A549 (cell line): Measurements from ENCODE around the gene PRKCE. TPM values are rescaled to one million over a fixed set of nuclear protein-coding genes. Genes with fewer than 3 reads are reported as not detected.

Source experiments
- ATAC-seq, 2 experiments: fragments of 200-7000 bp in 1 of 2; fragments of >200 bp in 1 of 2; cut with Nextera tagmentation in 1 of 2; cut with Tn5 transposase in 1 of 2; 3 replicates each; pipeline versions ENCODE4 v1.8.0 to v1.9.1; 2018 to 2020; ENCODE audit warnings: mild to moderate bottlenecking in 1 of 2, moderate library complexity in 1 of 2
- CTCF ChIA-PET: fragments of 300-600 bp; sonication (Branson Sonifier 250); formaldehyde crosslinking; extraction: SDS; loops from one replicate; lab custom pipeline; 2021; ENCODE audit warnings: antibody characterized with exemption, inconsistent platforms; lab: Yijun Ruan, JAX
- POLR2A ChIA-PET: fragments of 350-600 bp; formaldehyde crosslinking; extraction: SDS; loops from one replicate; lab custom pipeline; 2021; ENCODE audit warnings: antibody characterized with exemption, inconsistent platforms; lab: Yijun Ruan, JAX
- DNase-seq, 2 experiments: peaks; one replicate each; pipeline versions ENCODE4 v3.0.0 to v3.0.0-alpha.2; 2011 to 2016; ENCODE audit warnings: low read depth in 1 of 2, low spot score in 1 of 2
- FAIRE-seq: peaks from 2 replicates; lab custom pipeline; 2011; peaks lifted over from hg19 to GRCh38; lab: Jason Lieb, UNC
- H3K27ac ChIP-seq, 2 experiments: fragments of >200 bp; sonication (Bioruptor Twin); formaldehyde crosslinking; 3 replicates each; pipeline ENCODE4 v1.5.1; 2016 to 2017
- H3K4me1 ChIP-seq: fragments of >200 bp; sonication (Bioruptor Twin); formaldehyde crosslinking; 3 replicates; pipeline ENCODE4 v1.6.1; 2016
- H3K4me2 ChIP-seq: fragments of >200 bp; sonication (Bioruptor Twin); formaldehyde crosslinking; 3 replicates; pipeline ENCODE4 v1.6.1; 2016
- H3K4me3 ChIP-seq: fragments of >200 bp; sonication (Bioruptor Twin); formaldehyde crosslinking; 3 replicates; pipeline ENCODE4 v1.5.1; 2016
- H3K9me3 ChIP-seq: fragments of >200 bp; sonication (Bioruptor Twin); formaldehyde crosslinking; 3 replicates; pipeline ENCODE4 v1.6.1; 2016
- CEBPB ChIP-seq, 2 experiments: fragments of >200 bp in 1 of 2; sonication (Bioruptor Twin) in 1 of 2; formaldehyde crosslinking in 1 of 2; IDR thresholded peaks; 2 replicates each; pipeline ENCODE4 v1.6.1; 2012 to 2016
- CHD4 ChIP-seq: fragments of 200-600 bp; sonication (generic); IDR thresholded peaks from 2 replicates; pipeline ENCODE4 v1.6.1; 2016; ENCODE audit warnings: antibody characterized with exemption, mild to moderate bottlenecking, borderline replicate concordance
- EHMT2 ChIP-seq: fragments of 200-600 bp; sonication (generic); IDR thresholded peaks from 2 replicates; pipeline ENCODE4 v1.6.1; 2016; ENCODE audit warnings: antibody characterized with exemption, low read depth, mild to moderate bottlenecking, moderate library complexity
- EP300 ChIP-seq, 2 experiments: fragments of >200 bp; sonication (Bioruptor Twin); formaldehyde crosslinking; IDR thresholded peaks; 2 replicates in 1 of 2; 3 replicates in 1 of 2; pipeline ENCODE4 v1.6.1; 2016 to 2017
- FOSL2 ChIP-seq, 2 experiments: fragments of 450-650 bp in 1 of 2; fragments of >200 bp in 1 of 2; sonication (Bioruptor Twin) in 1 of 2; formaldehyde crosslinking; IDR thresholded peaks; 2 replicates each; pipeline versions ENCODE4 v1.5.0 to v1.6.1; 2016 to 2020; ENCODE audit warnings: mild to moderate bottlenecking in 1 of 2, moderate library complexity in 1 of 2
- FOXS1 ChIP-seq: fragments of 250-450 bp; sonication (Bioruptor Pico); IDR thresholded peaks from 2 replicates; pipeline ENCODE4 v1.5.0; 2020; ENCODE audit warnings: mild to moderate bottlenecking, moderate library complexity
- GATA3 ChIP-seq: IDR thresholded peaks from 2 replicates; pipeline ENCODE4 v1.6.1; 2012; ENCODE audit warnings: borderline replicate concordance
- HOXB13 ChIP-seq: fragments of 250-450 bp; sonication (Bioruptor Pico); IDR thresholded peaks from 2 replicates; pipeline ENCODE4 v1.5.0; 2020; ENCODE audit warnings: low read depth, mild to moderate bottlenecking, moderate library complexity
- HOXB5 ChIP-seq: fragments of 250-450 bp; sonication (Bioruptor Pico); IDR thresholded peaks from 2 replicates; pipeline ENCODE4 v1.5.0; 2020; ENCODE audit warnings: mild to moderate bottlenecking, moderate library complexity
- JUN ChIP-seq, 2 experiments: fragments of >200 bp; sonication (Bioruptor Twin); formaldehyde crosslinking; IDR thresholded peaks; 2 replicates in 1 of 2; 3 replicates in 1 of 2; pipeline ENCODE4 v1.6.1; 2016 to 2017
- JUNB ChIP-seq: fragments of >200 bp; sonication (Bioruptor Twin); formaldehyde crosslinking; IDR thresholded peaks from 2 replicates; pipeline ENCODE4 v1.6.1; 2016
- MAFK ChIP-seq: fragments of 450-650 bp; IDR thresholded peaks from 2 replicates; pipeline ENCODE4 v1.6.1; 2014; ENCODE audit not compliant: partially characterized antibody
- MYC ChIP-seq: IDR thresholded peaks from 2 replicates; pipeline ENCODE4 v1.6.1; 2012; ENCODE audit warnings: mild to moderate bottlenecking, inconsistent platforms, low read length, improper control_type of control experiment, borderline replicate concordance
- NR3C1 ChIP-seq: fragments of >200 bp; sonication (Bioruptor Twin); formaldehyde crosslinking; IDR thresholded peaks from 3 replicates; pipeline ENCODE4 v1.6.1; 2017
- POLR2AphosphoS2 ChIP-seq: conservative IDR thresholded peaks from 2 replicates; pipeline ENCODE4 v1.6.1; 2012; ENCODE audit warnings: low read length, improper control_type of control experiment, inconsistent platforms
- RAD21 ChIP-seq, 2 experiments: fragments of >200 bp in 1 of 2; sonication (Bioruptor Twin) in 1 of 2; formaldehyde crosslinking in 1 of 2; IDR thresholded peaks in 1 of 2; conservative IDR thresholded peaks in 1 of 2; 2 replicates in 1 of 2; 3 replicates in 1 of 2; pipeline ENCODE4 v1.6.1; 2012 to 2018; ENCODE audit warnings: inconsistent platforms in 1 of 2
- RARB ChIP-seq: fragments of 250-450 bp; sonication (Bioruptor Pico); IDR thresholded peaks from 2 replicates; pipeline ENCODE4 v1.8.0; 2021; ENCODE audit warnings: mild to moderate bottlenecking, moderate library complexity
- RFX5 ChIP-seq: fragments of 450-650 bp; IDR thresholded peaks from 2 replicates; pipeline ENCODE4 v1.7.1; 2014; ENCODE audit warnings: antibody characterized with exemption, mild to moderate bottlenecking, moderate library complexity
- SMC3 ChIP-seq: fragments of >200 bp; sonication (Bioruptor Twin); formaldehyde crosslinking; IDR thresholded peaks from 3 replicates; pipeline ENCODE4 v1.6.1; 2018; ENCODE audit warnings: inconsistent platforms
- TFCP2L1 ChIP-seq: fragments of 250-450 bp; sonication (Bioruptor Pico); IDR thresholded peaks from 2 replicates; pipeline ENCODE4 v1.5.0; 2021; ENCODE audit warnings: mild to moderate bottlenecking
- ZFP36 ChIP-seq: fragments of 450-650 bp; IDR thresholded peaks from 2 replicates; pipeline ENCODE4 v1.6.1; 2014; ENCODE audit warnings: borderline replicate concordance; ENCODE audit not compliant: partially characterized antibody
- ZNF302 ChIP-seq: fragments of 250-450 bp; sonication (Bioruptor Pico); IDR thresholded peaks from 2 replicates; pipeline ENCODE4 v1.9.0; 2021; ENCODE audit warnings: inconsistent platforms, mild to moderate bottlenecking, moderate library complexity
- ZSCAN20 ChIP-seq: fragments of 250-450 bp; sonication (Bioruptor Pico); IDR thresholded peaks from 2 replicates; pipeline ENCODE4 v1.8.0; 2022; ENCODE audit warnings: mild to moderate bottlenecking, moderate library complexity
- WGBS: methylation state at CpG from one replicate; pipeline ENCODE4 v1.1.6; 2017; ENCODE audit errors: missing lambda C conversion rate; 5-methylcytosine and 5-hydroxymethylcytosine counted together
- polyA plus RNA-seq, 4 experiments: library from polyadenylated mRNA; depleted of rRNA in 3 of 4; stranded (reverse); fragments of >200 nt; fragmentation: RNase III in 1 of 4; extraction: RNeasy Plus Mini Kit Qiagen cat#74134 plus additional on column Dnase treatment in 1 of 4; gene quantifications; 2 replicates in 3 of 4; 3 replicates in 1 of 4; pipeline ENCODE4 v1.2.3, GENCODE V29; 2011 to 2017
- TF ChIP-seq, protein P1 (sequence below): fragments of >200 bp; sonication (Bioruptor Twin); formaldehyde crosslinking; IDR thresholded peaks from 3 replicates; pipeline ENCODE4 v1.5.1; 2016
- TF ChIP-seq, protein P2 (sequence below): fragments of >200 bp; sonication (Bioruptor Twin); formaldehyde crosslinking; IDR thresholded peaks from 2 replicates; pipeline ENCODE4 v1.6.1; 2016
- TF ChIP-seq, protein P3 (sequence below): fragments of >200 bp; sonication (Bioruptor Twin); formaldehyde crosslinking; IDR thresholded peaks from 3 replicates; pipeline ENCODE4 v1.6.1; 2016
- TF ChIP-seq, protein P4 (sequence below): fragments of 450-650 bp; IDR thresholded peaks from 2 replicates; pipeline ENCODE4 v1.6.1; 2014; ENCODE audit warnings: antibody characterized with exemption
- TF ChIP-seq, protein P5 (sequence below): IDR thresholded peaks from 2 replicates; pipeline ENCODE4 v1.6.1; 2012; ENCODE audit warnings: low read depth, borderline replicate concordance
- TF ChIP-seq, protein P6 (sequence below): fragments of 200-600 bp; sonication (generic); IDR thresholded peaks from 2 replicates; pipeline ENCODE4 v1.6.1; 2016; ENCODE audit warnings: antibody characterized with exemption, mild to moderate bottlenecking, moderate library complexity
- TF ChIP-seq, protein P7 (sequence below): IDR thresholded peaks from 2 replicates; pipeline ENCODE4 v1.6.1; 2012

Gene PRKCE
- polyA plus RNA-seq, 2 of the 4 experiments (the other 2 are of a cell fraction), result 11.5 to 12.0 TPM

DNA sequence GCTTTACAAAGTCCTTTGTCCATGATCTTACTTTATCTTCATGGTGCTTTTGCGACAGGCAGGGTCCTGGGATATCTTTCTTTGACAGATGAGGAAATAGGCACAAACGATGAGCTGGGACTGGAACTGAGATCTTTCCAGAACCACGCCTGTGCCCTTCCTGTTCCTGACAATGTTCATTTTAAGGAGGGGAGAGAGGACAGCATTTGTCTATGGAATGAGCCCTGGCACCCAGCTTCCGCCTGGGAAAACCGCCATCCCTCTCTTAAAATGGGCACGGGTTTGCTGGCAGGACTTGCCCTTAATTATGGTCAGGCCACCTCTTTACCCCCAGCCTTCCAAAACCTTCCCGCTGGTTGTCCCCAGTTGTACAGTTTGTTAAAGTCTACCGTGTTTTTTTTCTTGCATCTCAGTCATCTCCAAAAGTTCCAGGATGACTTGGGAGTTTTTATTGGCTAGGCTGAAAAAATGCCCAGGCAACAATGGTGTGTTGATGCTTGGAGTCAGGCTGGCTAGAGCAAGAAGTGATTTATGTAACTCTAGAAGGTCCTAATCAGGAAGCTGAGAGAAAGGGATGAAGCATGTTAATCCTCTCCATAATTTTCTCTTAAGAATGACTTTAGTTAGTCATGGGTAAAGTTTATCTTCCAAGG lies 380.8 kb downstream of the PRKCE start (continued):
- TF ChIP-seq ZNF302 (no peak), MAFK (no peak), POLR2AphosphoS2 (no peak), NR3C1 (no peak), HOXB13 (CRISPR knock-in tag) (no peak), MYC (no peak)
- TF ChIP-seq, protein P1, sequence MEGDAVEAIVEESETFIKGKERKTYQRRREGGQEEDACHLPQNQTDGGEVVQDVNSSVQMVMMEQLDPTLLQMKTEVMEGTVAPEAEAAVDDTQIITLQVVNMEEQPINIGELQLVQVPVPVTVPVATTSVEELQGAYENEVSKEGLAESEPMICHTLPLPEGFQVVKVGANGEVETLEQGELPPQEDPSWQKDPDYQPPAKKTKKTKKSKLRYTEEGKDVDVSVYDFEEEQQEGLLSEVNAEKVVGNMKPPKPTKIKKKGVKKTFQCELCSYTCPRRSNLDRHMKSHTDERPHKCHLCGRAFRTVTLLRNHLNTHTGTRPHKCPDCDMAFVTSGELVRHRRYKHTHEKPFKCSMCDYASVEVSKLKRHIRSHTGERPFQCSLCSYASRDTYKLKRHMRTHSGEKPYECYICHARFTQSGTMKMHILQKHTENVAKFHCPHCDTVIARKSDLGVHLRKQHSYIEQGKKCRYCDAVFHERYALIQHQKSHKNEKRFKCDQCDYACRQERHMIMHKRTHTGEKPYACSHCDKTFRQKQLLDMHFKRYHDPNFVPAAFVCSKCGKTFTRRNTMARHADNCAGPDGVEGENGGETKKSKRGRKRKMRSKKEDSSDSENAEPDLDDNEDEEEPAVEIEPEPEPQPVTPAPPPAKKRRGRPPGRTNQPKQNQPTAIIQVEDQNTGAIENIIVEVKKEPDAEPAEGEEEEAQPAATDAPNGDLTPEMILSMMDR, result no peak
- TF ChIP-seq, all 56 proteins: peak for 0

DNA sequence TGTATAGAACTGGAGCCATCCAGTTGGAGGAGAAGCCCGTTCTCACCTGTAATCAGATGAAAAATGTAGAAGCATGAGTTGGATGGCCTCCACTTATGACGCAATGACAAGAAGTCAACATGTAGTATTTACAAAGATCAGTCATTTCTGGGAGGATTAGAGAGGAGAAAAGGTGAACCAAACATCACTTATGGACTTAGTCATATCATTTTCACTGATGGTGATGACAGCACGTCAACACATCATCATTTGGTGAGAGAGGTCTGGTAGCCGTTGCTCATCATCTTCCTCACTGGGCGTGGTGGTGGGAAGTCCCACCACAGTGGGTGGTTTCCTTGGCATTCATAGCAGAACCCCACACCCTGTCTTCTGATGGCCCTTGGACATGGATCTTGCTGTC lies 381.5 kb downstream of the PRKCE start:
- Histone ChIP-seq H3K27ac (peak overlapping the region; percentile 11 to 32; a peak in 4 of 6 replicates), H3K4me1 (peaks cover 37% of the 10 kb centered on the region), H3K9me3 (no peaks in the 10 kb centered on the region), H3K4me2 (peak overlapping the region; percentile 29), H3K4me3 (no peak overlapping the region)
- ATAC-seq, result peak; percentile 35 to 66; a peak in 4 of 6 replicates
- FAIRE-seq, result peak; percentile 18
- ChIA-PET POLR2A (no interaction called here), CTCF (no interaction called here)
- WGBS, result 9% methylated on average over 5 of the region's 5 CpGs
- TF ChIP-seq ZFP36 (peak; percentile 29), POLR2AphosphoS2 (no peak), HOXB13 (CRISPR knock-in tag) (no peak), RARB (CRISPR knock-in tag) (peak; percentile 74; the same call in 1 of the 2 replicates), CHD4 (no peak), HOXB5 (CRISPR knock-in tag) (no peak), TFCP2L1 (CRISPR knock-in tag) (no peak), FOXS1 (CRISPR knock-in tag) (no peak), CEBPB (IDR thresholded peaks at IDR 0.05) (peak; percentile 88 to 94), FOSL2 (IDR thresholded peaks at IDR 0.05) (peak; percentile 83), FOSL2 (CRISPR knock-in tag; IDR thresholded peaks at IDR 0.05) (peak; percentile 83), RAD21 (conservative IDR thresholded peaks at IDR 0.05 in 1 of 2, IDR thresholded peaks at IDR 0.05 in 1 of 2) (no peak; a peak in 1 of 5 replicates), JUN (IDR thresholded peaks at IDR 0.05) (peak; percentile 62 to 88; a peak in 4 of 5 replicates), EHMT2 (no peak; the same call in 1 of the 2 replicates), EP300 (IDR thresholded peaks at IDR 0.05) (peak; percentile 58 to 63; a peak in 2 of 5 replicates), JUNB (peak; percentile 90), ZNF302 (no peak), ZSCAN20 (CRISPR knock-in tag) (no peak), SMC3 (no peak), RFX5 (no peak), GATA3 (peak; percentile 93)
- TF ChIP-seq, protein P2, sequence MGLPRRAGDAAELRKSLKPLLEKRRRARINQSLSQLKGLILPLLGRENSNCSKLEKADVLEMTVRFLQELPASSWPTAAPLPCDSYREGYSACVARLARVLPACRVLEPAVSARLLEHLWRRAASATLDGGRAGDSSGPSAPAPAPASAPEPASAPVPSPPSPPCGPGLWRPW, result peak; percentile 72; the same call in 1 of the 2 replicates
- TF ChIP-seq, protein P3, sequence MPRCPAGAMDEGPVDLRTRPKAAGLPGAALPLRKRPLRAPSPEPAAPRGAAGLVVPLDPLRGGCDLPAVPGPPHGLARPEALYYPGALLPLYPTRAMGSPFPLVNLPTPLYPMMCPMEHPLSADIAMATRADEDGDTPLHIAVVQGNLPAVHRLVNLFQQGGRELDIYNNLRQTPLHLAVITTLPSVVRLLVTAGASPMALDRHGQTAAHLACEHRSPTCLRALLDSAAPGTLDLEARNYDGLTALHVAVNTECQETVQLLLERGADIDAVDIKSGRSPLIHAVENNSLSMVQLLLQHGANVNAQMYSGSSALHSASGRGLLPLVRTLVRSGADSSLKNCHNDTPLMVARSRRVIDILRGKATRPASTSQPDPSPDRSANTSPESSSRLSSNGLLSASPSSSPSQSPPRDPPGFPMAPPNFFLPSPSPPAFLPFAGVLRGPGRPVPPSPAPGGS, result peak; percentile 72; the same call in 2 of the 3 replicates
- TF ChIP-seq, protein P4, sequence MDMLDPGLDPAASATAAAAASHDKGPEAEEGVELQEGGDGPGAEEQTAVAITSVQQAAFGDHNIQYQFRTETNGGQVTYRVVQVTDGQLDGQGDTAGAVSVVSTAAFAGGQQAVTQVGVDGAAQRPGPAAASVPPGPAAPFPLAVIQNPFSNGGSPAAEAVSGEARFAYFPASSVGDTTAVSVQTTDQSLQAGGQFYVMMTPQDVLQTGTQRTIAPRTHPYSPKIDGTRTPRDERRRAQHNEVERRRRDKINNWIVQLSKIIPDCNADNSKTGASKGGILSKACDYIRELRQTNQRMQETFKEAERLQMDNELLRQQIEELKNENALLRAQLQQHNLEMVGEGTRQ, result no peak
- TF ChIP-seq, protein P5, sequence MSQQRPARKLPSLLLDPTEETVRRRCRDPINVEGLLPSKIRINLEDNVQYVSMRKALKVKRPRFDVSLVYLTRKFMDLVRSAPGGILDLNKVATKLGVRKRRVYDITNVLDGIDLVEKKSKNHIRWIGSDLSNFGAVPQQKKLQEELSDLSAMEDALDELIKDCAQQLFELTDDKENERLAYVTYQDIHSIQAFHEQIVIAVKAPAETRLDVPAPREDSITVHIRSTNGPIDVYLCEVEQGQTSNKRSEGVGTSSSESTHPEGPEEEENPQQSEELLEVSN, result no peak
- TF ChIP-seq, protein P6, sequence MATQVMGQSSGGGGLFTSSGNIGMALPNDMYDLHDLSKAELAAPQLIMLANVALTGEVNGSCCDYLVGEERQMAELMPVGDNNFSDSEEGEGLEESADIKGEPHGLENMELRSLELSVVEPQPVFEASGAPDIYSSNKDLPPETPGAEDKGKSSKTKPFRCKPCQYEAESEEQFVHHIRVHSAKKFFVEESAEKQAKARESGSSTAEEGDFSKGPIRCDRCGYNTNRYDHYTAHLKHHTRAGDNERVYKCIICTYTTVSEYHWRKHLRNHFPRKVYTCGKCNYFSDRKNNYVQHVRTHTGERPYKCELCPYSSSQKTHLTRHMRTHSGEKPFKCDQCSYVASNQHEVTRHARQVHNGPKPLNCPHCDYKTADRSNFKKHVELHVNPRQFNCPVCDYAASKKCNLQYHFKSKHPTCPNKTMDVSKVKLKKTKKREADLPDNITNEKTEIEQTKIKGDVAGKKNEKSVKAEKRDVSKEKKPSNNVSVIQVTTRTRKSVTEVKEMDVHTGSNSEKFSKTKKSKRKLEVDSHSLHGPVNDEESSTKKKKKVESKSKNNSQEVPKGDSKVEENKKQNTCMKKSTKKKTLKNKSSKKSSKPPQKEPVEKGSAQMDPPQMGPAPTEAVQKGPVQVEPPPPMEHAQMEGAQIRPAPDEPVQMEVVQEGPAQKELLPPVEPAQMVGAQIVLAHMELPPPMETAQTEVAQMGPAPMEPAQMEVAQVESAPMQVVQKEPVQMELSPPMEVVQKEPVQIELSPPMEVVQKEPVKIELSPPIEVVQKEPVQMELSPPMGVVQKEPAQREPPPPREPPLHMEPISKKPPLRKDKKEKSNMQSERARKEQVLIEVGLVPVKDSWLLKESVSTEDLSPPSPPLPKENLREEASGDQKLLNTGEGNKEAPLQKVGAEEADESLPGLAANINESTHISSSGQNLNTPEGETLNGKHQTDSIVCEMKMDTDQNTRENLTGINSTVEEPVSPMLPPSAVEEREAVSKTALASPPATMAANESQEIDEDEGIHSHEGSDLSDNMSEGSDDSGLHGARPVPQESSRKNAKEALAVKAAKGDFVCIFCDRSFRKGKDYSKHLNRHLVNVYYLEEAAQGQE, result no peak
- TF ChIP-seq, protein P7, sequence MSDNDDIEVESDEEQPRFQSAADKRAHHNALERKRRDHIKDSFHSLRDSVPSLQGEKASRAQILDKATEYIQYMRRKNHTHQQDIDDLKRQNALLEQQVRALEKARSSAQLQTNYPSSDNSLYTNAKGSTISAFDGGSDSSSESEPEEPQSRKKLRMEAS, result peak; percentile 64
- DNase-seq, result peak; percentile 33 to 88
